BLaER1 (cell line): ENCODE measurements around the gene TGFB3.

Source experiments
- H3K27ac ChIP-seq: shearing (Covaris generic); formaldehyde crosslinking; 2 replicates; pipeline ENCODE4 v1.8.1; 2022
- H3K27me3 ChIP-seq: shearing (Covaris generic); formaldehyde crosslinking; 2 replicates; pipeline ENCODE4 v1.8.1; 2022
- H3K36me3 ChIP-seq: shearing (Covaris generic); formaldehyde crosslinking; 2 replicates; pipeline ENCODE4 v1.8.1; 2022
- H3K4me1 ChIP-seq: shearing (Covaris generic); formaldehyde crosslinking; 2 replicates; pipeline ENCODE4 v1.8.1; 2022
- H3K4me2 ChIP-seq: shearing (Covaris generic); formaldehyde crosslinking; 2 replicates; pipeline ENCODE4 v1.8.1; 2022
- H3K4me3 ChIP-seq: shearing (Covaris generic); formaldehyde crosslinking; 2 replicates; pipeline ENCODE4 v1.8.1; 2022
- H3K9ac ChIP-seq: shearing (Covaris generic); formaldehyde crosslinking; 2 replicates; pipeline ENCODE4 v1.8.1; 2022
- H3K9me3 ChIP-seq: shearing (Covaris generic); formaldehyde crosslinking; 2 replicates; pipeline ENCODE4 v1.8.1; 2022
- H4K20me1 ChIP-seq: shearing (Covaris generic); formaldehyde crosslinking; 2 replicates; pipeline ENCODE4 v1.8.1; 2022
- Cebpa-rat ChIP-seq: shearing (Covaris generic); IDR thresholded peaks from 2 replicates; pipeline ENCODE4 v1.8.1; 2022

TGFB3 gene

DNA sequence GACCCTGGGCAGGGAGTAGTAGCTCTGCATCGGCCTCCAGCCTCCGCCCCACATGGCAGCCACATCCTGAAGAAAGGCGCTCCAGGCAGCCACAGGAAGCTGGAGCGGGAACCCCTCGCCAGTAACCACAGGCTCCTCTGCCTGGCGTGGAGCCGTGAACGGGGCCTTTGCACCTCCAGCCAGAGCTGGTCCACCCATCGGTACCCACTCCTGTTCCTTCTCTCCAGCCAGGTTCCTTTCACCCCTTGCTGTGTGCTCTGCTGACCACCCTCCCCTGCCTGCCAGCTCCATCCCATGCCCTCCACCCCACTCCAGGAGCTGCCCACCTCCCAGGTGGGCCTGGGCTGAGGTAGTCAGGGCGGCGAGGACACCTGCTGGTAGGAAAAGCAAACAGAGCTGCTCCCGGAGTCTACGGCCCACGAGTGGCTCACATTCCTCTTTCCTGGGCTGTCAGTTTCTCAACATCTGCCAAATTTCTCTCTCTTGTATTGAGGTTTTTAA is 2.7 kb downstream of the TGFB3 start:
- no peaks in the 10 kb centered on the region for H3K36me3 ChIP-seq
- H3K4me1 ChIP-seq, result peaks cover 57% of the 10 kb centered on the region
- no peak overlapping the region for H3K9ac ChIP-seq
- no peaks in the 10 kb centered on the region for H3K9me3 ChIP-seq
- peak overlapping the region; percentile 92 for H3K4me2 ChIP-seq
- H3K4me3 ChIP-seq, result no peak overlapping the region
- TF ChIP-seq Cebpa-rat, result no peak
- peaks cover 11% of the 10 kb centered on the region for H3K27me3 ChIP-seq
- H4K20me1 ChIP-seq, result no peaks in the 10 kb centered on the region
- 0 out of 2 replicates have a peak overlapping the region, but pooled peaks have one; percentile 3 for H3K27ac ChIP-seq

DNA sequence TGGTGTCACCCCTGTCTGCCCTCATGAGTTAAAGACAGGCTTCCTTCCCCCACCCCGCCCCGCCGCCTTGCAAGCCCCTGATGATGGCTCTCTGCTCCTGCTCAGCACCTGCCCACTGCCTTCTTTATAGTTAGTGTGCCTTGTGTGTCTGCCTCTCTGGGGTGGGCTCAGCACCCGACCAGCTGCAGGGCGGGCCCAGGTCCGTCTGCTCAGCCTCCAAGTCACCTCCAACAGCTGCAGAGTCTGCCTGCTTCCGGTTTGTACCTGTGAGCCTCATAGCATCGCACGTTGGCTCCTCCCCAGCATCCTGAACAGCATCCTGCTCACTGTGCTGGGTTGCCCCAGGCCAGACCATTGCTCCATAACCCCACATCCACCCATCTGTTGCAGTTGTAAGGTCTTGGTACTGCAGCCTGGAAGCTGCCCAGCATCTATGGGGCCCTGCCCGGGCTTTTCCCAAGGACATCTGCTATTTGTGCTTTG is 3.5 kb downstream of the TGFB3 start:
- Histone ChIP-seq H3K27ac (no peak overlapping the region), H4K20me1 (no peaks in the 10 kb centered on the region), H3K36me3 (no peaks in the 10 kb centered on the region), H3K4me1 (peaks cover 57% of the 10 kb centered on the region), H3K4me3 (no peak overlapping the region), H3K9ac (no peak overlapping the region), H3K4me2 (peak overlapping the region; percentile 92), H3K27me3 (peaks cover 6% of the 10 kb centered on the region), H3K9me3 (no peaks in the 10 kb centered on the region)
- no peak for TF ChIP-seq Cebpa-rat

- no peaks in the 10 kb centered on the region for H3K36me3 ChIP-seq
- no peak for TF ChIP-seq Cebpa-rat
- H3K27ac ChIP-seq, result no peak overlapping the region
- H3K4me3 ChIP-seq, result no peak overlapping the region
- H3K4me1 ChIP-seq, result peaks cover 62% of the 10 kb centered on the region
- no peaks in the 10 kb centered on the region for H4K20me1 ChIP-seq
- H3K4me2 ChIP-seq, result peak overlapping the region; percentile 92
- H3K9ac ChIP-seq, result no peak overlapping the region
- no peaks in the 10 kb centered on the region for H3K27me3 ChIP-seq
- H3K9me3 ChIP-seq, result no peaks in the 10 kb centered on the region
Measured at GRCh38 chr14:75977582-75977943, 4.2 kb downstream of the TGFB3 start.

DNA sequence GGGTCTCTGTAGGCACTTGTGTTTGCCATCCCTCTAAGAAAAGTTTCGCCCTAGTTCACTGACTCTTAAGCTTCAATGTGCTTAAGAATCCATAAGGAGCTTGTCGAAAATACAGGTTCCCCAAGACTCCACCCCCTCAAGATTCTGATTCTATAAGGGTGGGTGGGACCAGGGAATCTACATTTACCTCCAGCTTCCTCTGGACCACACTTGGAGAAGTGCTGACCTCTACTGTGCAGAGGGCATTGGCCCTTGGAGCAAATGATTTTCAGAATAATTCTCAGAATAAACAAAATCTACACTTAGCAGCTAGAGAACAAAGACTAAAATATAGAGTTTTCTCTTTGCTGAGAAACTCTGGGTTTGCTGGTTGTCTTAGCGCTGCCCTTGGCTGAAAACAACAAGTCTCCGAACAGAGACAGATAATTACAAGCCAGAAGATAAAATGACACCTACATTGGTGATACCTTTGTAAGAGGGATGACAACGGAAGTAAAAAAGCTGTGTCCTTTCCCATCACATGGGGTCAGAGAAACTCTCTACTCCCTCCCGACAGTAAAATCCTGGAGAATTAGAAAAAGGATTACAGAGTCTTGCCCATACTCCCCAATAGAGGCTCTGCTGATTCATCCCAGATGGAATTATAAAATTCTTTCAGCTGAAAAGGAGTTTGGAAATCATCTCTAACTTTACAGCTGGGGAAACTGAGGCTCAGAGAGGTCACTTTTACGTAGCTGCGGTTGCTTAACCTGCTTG is 4.8 kb downstream of the TGFB3 start:
- Histone ChIP-seq H3K4me1 (peaks cover 66% of the 10 kb centered on the region), H3K27ac (no peak overlapping the region), H3K9me3 (no peaks in the 10 kb centered on the region), H3K9ac (no peak overlapping the region; the same call in 1 of the 2 replicates), H3K4me2 (peak overlapping the region; percentile 54), H3K27me3 (no peaks in the 10 kb centered on the region), H4K20me1 (no peaks in the 10 kb centered on the region), H3K4me3 (no peak overlapping the region), H3K36me3 (no peaks in the 10 kb centered on the region)
- TF ChIP-seq Cebpa-rat, result no peak

- no peaks in the 10 kb centered on the region for H3K9me3 ChIP-seq
- no peak overlapping the region for H3K27ac ChIP-seq
- TF ChIP-seq Cebpa-rat, result no peak
- no peaks in the 10 kb centered on the region for H4K20me1 ChIP-seq
- H3K27me3 ChIP-seq, result no peaks in the 10 kb centered on the region
- no peak overlapping the region for H3K9ac ChIP-seq
- peaks cover 37% of the 10 kb centered on the region for H3K4me1 ChIP-seq
- no peak overlapping the region; the same call in 1 of the 2 replicates for H3K4me2 ChIP-seq
- 0 out of 2 replicates have a peak, but pooled peaks cover 3% of the 10 kb centered on the region for H3K36me3 ChIP-seq
- H3K4me3 ChIP-seq, result no peak overlapping the region
Measured at GRCh38 chr14:75972801-75973421, 8.9 kb downstream of the TGFB3 start.

- Histone ChIP-seq H3K9ac (no peak overlapping the region), H3K9me3 (no peaks in the 10 kb centered on the region), H3K4me1 (peaks cover 23% of the 10 kb centered on the region), H3K4me2 (no peak overlapping the region), H4K20me1 (no peaks in the 10 kb centered on the region), H3K4me3 (no peak overlapping the region), H3K27me3 (no peaks in the 10 kb centered on the region), H3K27ac (no peak overlapping the region), H3K36me3 (0 out of 2 replicates have a peak, but pooled peaks cover 3% of the 10 kb centered on the region)
- no peak for TF ChIP-seq Cebpa-rat
Measured at GRCh38 chr14:75971509-75971908, 10.3 kb downstream of the TGFB3 start.

GRCh38 chr14:75970989-75971388 is 10.8 kb downstream of the TGFB3 start:
- Histone ChIP-seq H3K9me3 (no peaks in the 10 kb centered on the region), H3K4me1 (peaks cover 18% of the 10 kb centered on the region)
- no peak for TF ChIP-seq Cebpa-rat

GRCh38 chr14:75969891-75970290 is 11.9 kb downstream of the TGFB3 start:
- Histone ChIP-seq H3K9me3 (no peaks in the 10 kb centered on the region), H3K4me2 (no peak overlapping the region), H3K27me3 (no peaks in the 10 kb centered on the region), H4K20me1 (no peaks in the 10 kb centered on the region), H3K27ac (no peak overlapping the region), H3K4me1 (peaks cover 18% of the 10 kb centered on the region), H3K9ac (no peak overlapping the region), H3K4me3 (no peak overlapping the region), H3K36me3 (peaks cover 7% of the 10 kb centered on the region; the same call in 1 of the 2 replicates)
- no peak for TF ChIP-seq Cebpa-rat

More at GRCh38 chr14:75970989-75971388, 10.8 kb downstream of the TGFB3 start:
- H3K4me3 ChIP-seq, result no peak overlapping the region
- H4K20me1 ChIP-seq, result no peaks in the 10 kb centered on the region
- H3K36me3 ChIP-seq, result 0 out of 2 replicates have a peak, but pooled peaks cover 6% of the 10 kb centered on the region
- H3K4me2 ChIP-seq, result no peak overlapping the region
- no peak overlapping the region for H3K27ac ChIP-seq
- no peaks in the 10 kb centered on the region for H3K27me3 ChIP-seq
- H3K9ac ChIP-seq, result no peak overlapping the region

GRCh38 chr14:75969126-75969525 is 12.7 kb downstream of the TGFB3 start:
- Histone ChIP-seq H3K36me3 (peaks cover 7% of the 10 kb centered on the region; the same call in 1 of the 2 replicates), H3K9me3 (no peaks in the 10 kb centered on the region), H3K27ac (peak overlapping the region; percentile 4; the same call in 1 of the 2 replicates), H3K9ac (no peak overlapping the region), H4K20me1 (no peaks in the 10 kb centered on the region), H3K4me2 (0 out of 2 replicates have a peak overlapping the region, but pooled peaks have one; percentile 7), H3K4me3 (no peak overlapping the region), H3K27me3 (no peaks in the 10 kb centered on the region), H3K4me1 (peaks cover 18% of the 10 kb centered on the region)
- no peak for TF ChIP-seq Cebpa-rat

DNA sequence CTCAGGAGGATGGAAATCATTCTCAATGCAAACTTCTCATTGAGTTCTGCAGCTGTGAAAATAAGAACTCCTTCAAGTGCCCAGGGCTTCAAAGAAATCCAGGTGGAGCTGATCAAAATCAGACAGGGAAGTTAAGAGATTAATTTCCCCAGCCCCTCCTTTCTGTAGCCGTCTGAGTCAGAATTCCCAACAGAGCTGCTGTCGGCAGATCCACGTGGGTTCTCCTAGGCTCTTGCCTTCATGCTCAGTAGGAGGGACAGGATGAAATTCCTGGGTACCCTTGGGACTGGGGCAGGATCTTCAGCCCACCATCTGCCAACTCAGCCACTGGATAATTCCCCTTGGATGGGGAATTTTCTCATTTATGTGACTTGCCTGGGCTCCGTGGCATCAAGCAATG is 13.3 kb downstream of the TGFB3 start:
- no peak for TF ChIP-seq Cebpa-rat
- H4K20me1 ChIP-seq, result no peaks in the 10 kb centered on the region
- H3K27ac ChIP-seq, result no peak overlapping the region
- H3K9me3 ChIP-seq, result no peaks in the 10 kb centered on the region
- H3K36me3 ChIP-seq, result peaks cover 7% of the 10 kb centered on the region; the same call in 1 of the 2 replicates
- no peak overlapping the region for H3K4me3 ChIP-seq
- no peak overlapping the region for H3K9ac ChIP-seq
- no peaks in the 10 kb centered on the region for H3K27me3 ChIP-seq
- no peak overlapping the region for H3K4me2 ChIP-seq
- H3K4me1 ChIP-seq, result peaks cover 18% of the 10 kb centered on the region
